Esophagus muscularis mucosa (tissue), 4 donors: ENCODE data around the gene IFIT5. TPM values are rescaled to one million over a fixed set of nuclear protein-coding genes. Genes with fewer than 3 reads are reported as not detected.
"Not testable (repeated sequence)": the region's sequence is repeated elsewhere in the genome, so short reads cannot be mapped to it uniquely, and the experiment has no call there.

Source experiments
- DNase-seq: peaks from one replicate; pipeline ENCODE4 v3.0.0-alpha.2; 2017; ENCODE audit errors: extremely low spot score
- H3K27ac ChIP-seq, 4 donors: fragments of 200-600 bp; sonication (generic); replicated peaks in 1 of 4; 1 replicate in 3 of 4; 2 replicates in 1 of 4; pipeline ENCODE4 v1.5.1; 2016 to 2019; ENCODE audit warnings: mild to moderate bottlenecking in 1 of 4
- H3K27me3 ChIP-seq, 4 donors: fragments of 200-600 bp; sonication (generic); one replicate each; pipeline versions ENCODE4 v1.5.1 to v1.6.0; 2016 to 2019
- H3K36me3 ChIP-seq, 4 donors: fragments of 200-600 bp; sonication (generic); one replicate each; pipeline ENCODE4 v1.5.1; 2016 to 2019
- H3K4me1 ChIP-seq, 4 donors: fragments of 200-600 bp; sonication (generic); one replicate each; pipeline ENCODE4 v1.5.1; 2016 to 2019
- H3K4me3 ChIP-seq, 4 donors: fragments of 200-600 bp; sonication (generic); 1 replicate in 2 of 4; 2 replicates in 2 of 4; pipeline ENCODE4 v1.5.1; 2016 to 2019; ENCODE audit warnings: mild to moderate bottlenecking in 4 of 4, moderate library complexity in 1 of 4
- H3K9me3 ChIP-seq, 4 donors: fragments of 200-600 bp; sonication (generic); 1 replicate in 3 of 4; 2 replicates in 1 of 4; pipeline ENCODE4 v1.5.1; 2016 to 2019
- CTCF ChIP-seq, 3 experiments: fragments of 200-600 bp in 2 of 3; fragments of 450-650 bp in 1 of 3; sonication (generic) in 2 of 3; IDR thresholded peaks; one replicate each; pipeline ENCODE4 v1.5.1; 2017 to 2019; ENCODE audit warnings: antibody characterized with exemption in 3 of 3, mild to moderate bottlenecking in 2 of 3, moderate library complexity in 1 of 3
- EP300 ChIP-seq: sonication (generic); formaldehyde crosslinking; IDR thresholded peaks from one replicate; pipeline ENCODE4 v1.6.1; 2017; ENCODE audit warnings: antibody characterized with exemption
- POLR2A ChIP-seq: fragments of 450-650 bp; IDR thresholded peaks from one replicate; pipeline ENCODE4 v1.6.1; 2017; ENCODE audit warnings: antibody characterized with exemption, moderate library complexity, mild to moderate bottlenecking, low read depth
- POLR2AphosphoS5 ChIP-seq, 2 donors: sonication (generic); formaldehyde crosslinking; IDR thresholded peaks; one replicate each; pipeline ENCODE4 v1.6.1; 2017; ENCODE audit warnings: antibody characterized with exemption in 2 of 2
- WGBS: methylation state at CpG from one replicate; pipeline ENCODE4 v1.1.5; 2018; 5-methylcytosine and 5-hydroxymethylcytosine counted together
- intact Hi-C: fragments of 100-400 bp; cut with DNase I; formaldehyde crosslinking; loops from one replicate; pipeline ENCODE4 v1.15.1; 2023
- total RNA-seq, 4 donors: library from RNA; depleted of rRNA; stranded (reverse); fragments of >200 nt; gene quantifications; one replicate each; pipeline versions ENCODE4 v1.1.0 to v1.2.1, GENCODE V29; 2016

IFIT5 gene
- total RNA-seq, 4 donors from 2014 or later: 13.0 to 23.3 (median 19.1) TPM

GRCh38 chr10:89403043-89403442 lies 11.3 kb upstream of the IFIT5 start:
- H3K9me3 ChIP-seq: no peaks in the 10 kb centered on the region
- intact Hi-C loops: no loop called here
- peaks cover 0 to 18% (median 14%) of the 10 kb centered on the region in 4 donors for H3K4me1 ChIP-seq
- no peak overlapping the region for H3K4me3 ChIP-seq
- peaks cover 0 to 35% (median 16%) of the 10 kb centered on the region in 4 donors for H3K36me3 ChIP-seq
- TF ChIP-seq EP300 (no peak), POLR2AphosphoS5 (IDR thresholded peaks at IDR 0.05) (no peak), POLR2A (no peak), CTCF (IDR thresholded peaks at IDR 0.05) (no peak)
- H3K27ac ChIP-seq: no peak overlapping the region
- H3K27me3 ChIP-seq: no peaks in the 10 kb centered on the region
- 81% methylated on average over 2 of the region's 2 CpGs for WGBS
- DNase-seq: no peak

- Histone ChIP-seq H3K4me3 (no peak overlapping the region), H3K36me3 (peaks cover 0 to 35% (median 16%) of the 10 kb centered on the region in 4 donors), H3K27ac (peak overlapping the region in 3 of 4 donors; percentile 20 to 50 (median 48)), H3K27me3 (no peaks in the 10 kb centered on the region), H3K9me3 (no peaks in the 10 kb centered on the region), H3K4me1 (peaks cover 0 to 14% (median 11%) of the 10 kb centered on the region in 4 donors)
- intact Hi-C loops: no loop called here
- peak; percentile 78 for DNase-seq
- no peak for TF ChIP-seq POLR2A
- WGBS: 66% methylated on average over 8 of the region's 11 CpGs
These were observed 10.0 kb upstream of the IFIT5 start for GRCh38 chr10:89404104-89405047.

GRCh38 chr10:89406178-89406577 lies 8.2 kb upstream of the IFIT5 start:
- 98% methylated on average over 9 of the region's 9 CpGs for WGBS
- peak; percentile 50 for DNase-seq
- H3K27me3 ChIP-seq, H3K4me3 ChIP-seq, H3K9me3 ChIP-seq, H3K27ac ChIP-seq, intact Hi-C loops: not testable (repeated sequence)
- Histone ChIP-seq H3K36me3 (peaks cover 0 to 35% (median 16%) of the 10 kb centered on the region in 4 donors), H3K4me1 (peaks cover 0 to 14% (median 11%) of the 10 kb centered on the region in 4 donors)

GRCh38 chr10:89407792-89408191 lies 6.6 kb upstream of the IFIT5 start:
- DNase-seq: peak; percentile 57
- 90% methylated on average over 2 of the region's 3 CpGs for WGBS
- intact Hi-C loops: not testable (repeated sequence)

GRCh38 chr10:89409282-89409681 lies 5.1 kb upstream of the IFIT5 start:
- DNase-seq, H3K27me3 ChIP-seq, intact Hi-C loops, H3K4me3 ChIP-seq, H3K27ac ChIP-seq, H3K9me3 ChIP-seq: not testable (repeated sequence)
- 94% methylated on average over 5 of the region's 5 CpGs for WGBS
- Histone ChIP-seq H3K4me1 (peaks cover 5 to 18% (median 15%) of the 10 kb centered on the region in 4 donors), H3K36me3 (peaks cover 0 to 11% (median 2%) of the 10 kb centered on the region in 4 donors)

More at GRCh38 chr10:89407792-89408191, 6.6 kb upstream of the IFIT5 start:
- peaks cover 0 to 26% (median 10%) of the 10 kb centered on the region in 4 donors for H3K36me3 ChIP-seq
- not testable (repeated sequence) for H3K27ac ChIP-seq, H3K9me3 ChIP-seq, H3K4me3 ChIP-seq, H3K27me3 ChIP-seq
- H3K4me1 ChIP-seq: peaks cover 0 to 14% (median 11%) of the 10 kb centered on the region in 4 donors

GRCh38 chr10:89410551-89410950 lies 3.8 kb upstream of the IFIT5 start:
- DNase-seq, H3K9me3 ChIP-seq, H3K27ac ChIP-seq, H3K4me3 ChIP-seq, H3K36me3 ChIP-seq, intact Hi-C loops, H3K27me3 ChIP-seq: not testable (repeated sequence)
- H3K4me1 ChIP-seq: peaks cover 5 to 14% (median 12%) of the 10 kb centered on the region in 4 donors
- WGBS: 85% methylated on average over 5 of the region's 5 CpGs

- peaks cover 11 to 20% (median 18%) of the 10 kb centered on the region in 4 donors for H3K4me1 ChIP-seq
- H3K27me3 ChIP-seq, intact Hi-C loops, H3K36me3 ChIP-seq, H3K9me3 ChIP-seq, DNase-seq, H3K27ac ChIP-seq, H3K4me3 ChIP-seq: not testable (repeated sequence)
- WGBS: 86% methylated on average over 2 of the region's 2 CpGs
These were observed 3.2 kb upstream of the IFIT5 start for GRCh38 chr10:89411135-89411534.

- H3K27ac ChIP-seq, intact Hi-C loops, H3K9me3 ChIP-seq, DNase-seq, H3K36me3 ChIP-seq, H3K27me3 ChIP-seq, H3K4me3 ChIP-seq: not testable (repeated sequence)
- WGBS: 79% methylated on average over 10 of the region's 10 CpGs
- H3K4me1 ChIP-seq: peaks cover 15 to 32% (median 25%) of the 10 kb centered on the region in 4 donors
These were observed 2.1 kb upstream of the IFIT5 start for GRCh38 chr10:89412276-89412675.
